ENCODE results near the gene EPHB2.

DNA sequence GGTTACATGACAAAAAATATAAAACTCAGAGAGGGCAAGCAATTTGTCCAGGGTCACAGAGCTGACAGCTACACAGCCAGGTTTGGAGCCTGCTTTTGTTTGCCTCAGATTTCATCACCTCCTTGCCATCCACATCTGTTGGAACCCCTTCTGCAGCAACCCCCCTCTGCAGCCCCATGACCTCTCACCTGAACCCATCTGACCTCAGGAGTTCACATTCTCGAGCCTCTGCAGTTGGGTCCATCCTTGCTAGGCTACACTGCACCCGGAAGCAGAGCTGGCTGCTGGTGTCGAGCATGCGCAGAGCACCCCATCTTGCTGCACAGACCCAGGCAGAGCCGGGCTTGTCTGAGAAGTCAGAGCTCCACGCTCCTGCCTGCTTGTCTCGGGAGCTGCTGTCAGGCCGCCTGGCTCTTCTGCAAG, 47.6 kb upstream of the EPHB2 start:
- TF ChIP-seq, protein P1, sequence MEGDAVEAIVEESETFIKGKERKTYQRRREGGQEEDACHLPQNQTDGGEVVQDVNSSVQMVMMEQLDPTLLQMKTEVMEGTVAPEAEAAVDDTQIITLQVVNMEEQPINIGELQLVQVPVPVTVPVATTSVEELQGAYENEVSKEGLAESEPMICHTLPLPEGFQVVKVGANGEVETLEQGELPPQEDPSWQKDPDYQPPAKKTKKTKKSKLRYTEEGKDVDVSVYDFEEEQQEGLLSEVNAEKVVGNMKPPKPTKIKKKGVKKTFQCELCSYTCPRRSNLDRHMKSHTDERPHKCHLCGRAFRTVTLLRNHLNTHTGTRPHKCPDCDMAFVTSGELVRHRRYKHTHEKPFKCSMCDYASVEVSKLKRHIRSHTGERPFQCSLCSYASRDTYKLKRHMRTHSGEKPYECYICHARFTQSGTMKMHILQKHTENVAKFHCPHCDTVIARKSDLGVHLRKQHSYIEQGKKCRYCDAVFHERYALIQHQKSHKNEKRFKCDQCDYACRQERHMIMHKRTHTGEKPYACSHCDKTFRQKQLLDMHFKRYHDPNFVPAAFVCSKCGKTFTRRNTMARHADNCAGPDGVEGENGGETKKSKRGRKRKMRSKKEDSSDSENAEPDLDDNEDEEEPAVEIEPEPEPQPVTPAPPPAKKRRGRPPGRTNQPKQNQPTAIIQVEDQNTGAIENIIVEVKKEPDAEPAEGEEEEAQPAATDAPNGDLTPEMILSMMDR (IDR thresholded peaks at IDR 0.05), result no peak
- no peak for TF ChIP-seq POLR2A (IDR thresholded peaks at IDR 0.05)
